DMS153 treated with DMSO at 0.1 percent for 48 hours (cell line): ENCODE results near the gene SFT2D3.
A peak's percentile ranks its signal among the peaks of the same experiment; 100 is the strongest.

Experiments used
- DNase-seq: peaks from one replicate; lab custom pipeline; 2025; ENCODE audit not compliant: unreplicated experiment; lab: John Stamatoyannopoulos, UW

Gene SFT2D3, protein sequence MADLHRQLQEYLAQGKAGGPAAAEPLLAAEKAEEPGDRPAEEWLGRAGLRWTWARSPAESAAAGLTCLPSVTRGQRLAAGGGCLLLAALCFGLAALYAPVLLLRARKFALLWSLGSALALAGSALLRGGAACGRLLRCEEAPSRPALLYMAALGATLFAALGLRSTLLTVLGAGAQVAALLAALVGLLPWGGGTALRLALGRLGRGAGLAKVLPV

DNA sequence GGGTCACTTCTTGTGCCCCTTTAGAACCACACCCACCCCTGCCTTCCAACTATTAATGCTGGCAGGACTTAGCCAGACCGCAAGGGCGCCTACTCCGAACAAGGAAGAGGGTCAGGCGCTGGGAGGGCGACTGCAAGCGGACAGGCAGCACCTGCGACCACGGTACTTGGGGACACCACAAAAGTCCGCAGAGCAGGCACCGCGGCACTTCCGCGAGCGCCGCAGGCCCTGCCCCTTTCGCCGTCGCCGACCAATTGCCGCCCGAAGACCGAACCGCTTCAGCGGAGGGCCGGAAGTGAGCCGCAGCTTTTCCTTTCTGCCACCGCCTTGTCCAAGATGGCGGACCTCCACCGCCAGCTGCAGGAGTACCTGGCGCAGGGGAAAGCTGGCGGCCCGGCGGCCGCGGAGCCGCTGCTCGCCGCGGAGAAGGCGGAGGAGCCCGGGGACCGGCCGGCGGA, at the start of gene SFT2D3:
TSS of gene SFT2D3 (plus strand) at position 305 of the 458 bp plus-strand sequence. CDS start at position 337, 32 bp downstream.
- peak; percentile 87 for DNase-seq

DNA sequence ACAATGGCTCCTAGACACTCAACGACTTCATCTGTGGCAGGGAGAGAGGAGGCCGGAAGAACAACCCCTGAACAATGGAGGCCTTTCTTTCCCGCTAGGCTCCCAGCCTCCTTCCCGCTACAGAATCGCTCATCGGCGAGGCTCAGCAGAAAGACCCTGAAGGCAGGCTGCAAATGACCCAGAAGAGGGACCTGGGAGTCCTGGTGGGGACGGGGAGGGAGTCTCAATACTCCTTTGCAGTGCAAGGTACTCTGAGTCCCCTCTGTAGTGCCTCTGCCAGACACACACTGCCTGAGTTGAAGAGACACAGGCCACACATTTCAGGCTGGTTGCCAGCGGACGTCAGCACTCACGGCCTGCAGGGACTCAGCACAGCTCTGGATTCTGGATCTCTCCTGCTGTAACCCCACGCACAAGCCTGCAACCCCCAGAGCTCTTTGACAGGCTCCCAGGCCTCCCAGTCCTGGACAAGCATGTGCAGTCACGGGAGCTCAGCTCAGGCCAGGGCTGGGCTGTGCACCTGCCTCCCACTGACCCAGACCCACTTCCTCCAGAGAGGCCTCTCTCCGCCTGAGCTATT, 49.2 kb upstream of the SFT2D3 start:
- no peak for DNase-seq

- DNase-seq = no peak
Measured at GRCh38 chr2:127652786-127653357, 48.4 kb upstream of the SFT2D3 start.

DNA sequence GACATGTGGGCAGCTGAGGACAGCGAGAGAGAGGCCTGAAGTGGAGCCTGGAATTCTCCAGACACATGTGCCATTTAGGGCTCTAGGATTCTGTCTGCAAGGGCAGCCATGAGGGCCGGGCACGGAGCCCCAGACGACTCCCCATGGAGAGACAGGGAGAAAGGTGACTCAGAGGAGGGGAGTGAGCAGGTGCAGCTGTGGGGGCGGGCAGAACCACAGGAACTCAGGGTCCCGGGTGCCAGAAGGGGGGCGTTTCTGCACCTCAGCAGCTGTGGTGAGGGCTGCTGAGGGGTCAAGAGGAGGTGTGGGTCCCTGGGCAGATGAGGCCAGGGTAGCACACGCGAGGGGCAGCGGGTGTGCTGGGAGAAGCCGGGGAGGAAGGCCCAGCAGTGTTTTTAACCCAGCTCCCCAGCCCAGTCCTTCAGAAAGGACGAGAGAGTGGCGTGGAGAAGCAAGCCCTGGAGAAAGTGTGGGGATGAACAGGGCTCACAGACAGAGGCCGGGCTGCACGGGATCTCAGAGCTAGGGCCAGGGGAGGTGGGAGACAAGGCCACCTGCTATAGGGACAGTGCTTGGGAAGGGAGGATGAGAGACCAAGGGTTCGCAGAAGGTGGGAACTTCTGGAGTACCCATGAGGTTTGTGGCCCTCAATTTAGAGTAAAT, 47.7 kb upstream of the SFT2D3 start:
- no peak for DNase-seq

- DNase-seq = no peak
Measured at GRCh38 chr2:127654084-127654837, 47.0 kb upstream of the SFT2D3 start.

- no peak for DNase-seq
Measured at GRCh38 chr2:127654838-127655175, 46.5 kb upstream of the SFT2D3 start.

GRCh38 chr2:127655209-127656073, 45.9 kb upstream of the SFT2D3 start:
- no peak for DNase-seq

DNA sequence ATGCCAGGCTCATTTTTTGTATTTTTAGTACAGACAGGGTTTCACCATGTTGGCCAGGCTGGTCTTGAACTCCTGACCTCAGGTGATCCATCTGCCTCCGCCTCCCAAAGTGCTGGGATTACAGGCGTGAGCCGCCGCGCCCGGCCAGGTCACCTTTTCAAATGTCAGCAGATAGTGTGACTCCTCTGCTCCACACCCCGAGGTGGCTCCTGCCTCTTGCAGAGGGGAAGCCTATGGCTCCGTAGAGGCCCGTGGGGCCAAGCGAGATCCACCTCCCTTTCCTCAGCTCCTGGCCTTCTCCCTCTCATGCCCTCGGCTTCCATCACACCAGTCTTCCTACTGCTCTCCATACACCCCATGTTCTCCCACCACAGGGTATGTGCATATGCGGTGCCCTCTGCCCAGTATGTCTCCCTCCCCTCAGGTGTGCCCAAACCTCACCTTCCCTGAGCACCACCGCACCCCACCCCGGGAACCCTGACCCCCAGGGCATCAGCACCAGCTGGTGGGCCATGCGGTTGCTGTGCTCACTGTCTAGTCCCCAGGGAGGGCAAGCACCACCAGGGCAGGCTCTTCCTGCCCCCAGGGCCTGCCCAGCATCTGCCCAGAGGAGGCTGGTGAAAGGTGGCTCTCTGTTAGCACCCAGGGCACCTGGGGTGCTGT, 44.6 kb upstream of the SFT2D3 start:
- no peak for DNase-seq

GRCh38 chr2:127657232-127657595, 44.1 kb upstream of the SFT2D3 start:
- DNase-seq = no peak

DNA sequence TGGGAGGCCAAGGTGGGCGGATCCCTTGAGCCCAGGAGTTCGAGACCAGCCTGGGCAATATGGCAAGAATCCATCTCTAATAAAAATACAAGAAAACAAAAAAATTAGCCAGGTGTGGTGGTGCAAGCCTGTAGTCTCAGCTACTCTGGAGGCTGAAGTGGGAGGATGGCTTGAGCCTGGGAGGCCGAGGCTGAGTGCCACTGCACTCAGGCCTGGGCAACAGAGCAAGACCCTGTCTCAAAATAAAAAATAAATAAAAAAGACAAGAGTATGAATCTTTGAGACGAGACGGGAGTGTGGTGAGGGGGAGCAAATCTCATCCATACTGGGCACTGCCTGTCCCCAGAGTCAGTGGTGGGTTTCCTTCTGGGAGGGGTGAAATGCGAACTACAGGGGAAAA, 43.2 kb upstream of the SFT2D3 start:
- no peak for DNase-seq

- DNase-seq = no peak
Measured at GRCh38 chr2:127658641-127659407, 42.5 kb upstream of the SFT2D3 start.

DNA sequence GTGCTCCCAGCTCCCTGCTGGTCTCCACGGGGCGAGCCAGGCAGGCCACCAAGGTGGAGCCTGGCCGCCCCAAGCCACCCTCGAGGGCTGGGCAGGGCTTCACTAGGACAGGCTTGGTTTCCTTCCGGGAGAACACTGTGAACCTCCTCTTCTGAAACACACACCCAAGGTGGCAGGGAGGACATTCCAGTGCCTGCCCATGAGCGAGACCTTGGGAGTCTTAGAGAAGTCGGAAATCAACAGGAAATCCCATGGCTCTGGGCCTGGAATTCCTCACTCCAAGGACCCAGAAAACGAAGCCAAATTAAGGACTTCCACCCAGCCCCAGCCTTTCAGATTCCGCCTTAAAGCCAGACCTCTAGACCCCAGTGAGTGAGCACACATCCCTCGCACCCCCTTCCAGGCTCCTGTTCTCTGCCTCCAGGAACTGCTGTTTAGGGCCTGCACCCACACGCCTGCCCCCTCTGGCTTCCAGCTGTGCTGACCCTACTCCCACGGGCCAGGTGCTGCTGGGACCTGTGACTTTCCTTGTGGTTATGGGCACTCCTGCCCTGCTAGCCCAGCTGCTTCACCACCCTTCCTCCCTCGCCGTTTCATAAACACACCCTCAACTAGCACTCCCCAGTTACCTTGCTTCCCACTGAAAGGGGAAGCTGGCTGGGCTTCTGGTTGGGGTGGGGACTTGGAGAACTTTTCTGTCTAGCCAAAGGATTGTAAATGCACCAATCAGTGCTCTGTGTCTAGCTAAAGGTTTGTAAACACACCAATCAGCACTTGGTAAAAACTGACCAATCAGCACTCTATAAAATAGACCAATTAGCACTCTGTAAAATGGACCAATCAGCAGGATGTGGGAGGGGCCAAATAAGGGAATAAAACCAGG, 41.6 kb upstream of the SFT2D3 start:
- DNase-seq = no peak

- DNase-seq = no peak
Measured at GRCh38 chr2:127660291-127660578, 41.1 kb upstream of the SFT2D3 start.

DNA sequence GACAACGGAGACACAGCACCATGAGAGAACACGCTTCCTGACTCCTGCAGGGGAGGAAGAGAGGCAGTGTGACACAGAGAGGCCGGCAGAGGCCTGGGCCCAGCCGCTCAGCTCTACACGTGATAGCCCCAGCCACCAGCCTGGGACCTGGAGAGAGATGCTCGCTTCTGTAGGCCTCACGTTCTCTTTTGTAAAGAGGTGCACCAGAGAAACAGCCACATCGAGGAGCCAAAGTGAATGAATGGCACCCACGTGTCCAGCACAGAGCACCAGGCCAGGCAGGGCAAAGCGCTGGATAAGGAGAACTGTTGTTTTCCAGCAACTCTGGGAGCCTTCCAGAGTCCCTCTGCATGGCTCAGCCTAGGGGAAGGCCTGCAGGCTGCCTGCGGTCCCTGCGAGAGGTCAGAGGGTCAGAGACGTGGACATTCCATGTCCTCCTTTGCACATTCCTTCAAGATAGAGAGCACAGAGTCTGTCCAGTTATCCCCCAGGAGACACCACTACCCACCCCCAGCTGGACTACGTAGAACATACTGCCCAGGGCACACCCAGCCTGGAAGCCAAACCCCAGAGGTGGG, 40.1 kb upstream of the SFT2D3 start:
- DNase-seq = no peak

GRCh38 chr2:127661949-127662510, 39.3 kb upstream of the SFT2D3 start:
- no peak for DNase-seq

DNA sequence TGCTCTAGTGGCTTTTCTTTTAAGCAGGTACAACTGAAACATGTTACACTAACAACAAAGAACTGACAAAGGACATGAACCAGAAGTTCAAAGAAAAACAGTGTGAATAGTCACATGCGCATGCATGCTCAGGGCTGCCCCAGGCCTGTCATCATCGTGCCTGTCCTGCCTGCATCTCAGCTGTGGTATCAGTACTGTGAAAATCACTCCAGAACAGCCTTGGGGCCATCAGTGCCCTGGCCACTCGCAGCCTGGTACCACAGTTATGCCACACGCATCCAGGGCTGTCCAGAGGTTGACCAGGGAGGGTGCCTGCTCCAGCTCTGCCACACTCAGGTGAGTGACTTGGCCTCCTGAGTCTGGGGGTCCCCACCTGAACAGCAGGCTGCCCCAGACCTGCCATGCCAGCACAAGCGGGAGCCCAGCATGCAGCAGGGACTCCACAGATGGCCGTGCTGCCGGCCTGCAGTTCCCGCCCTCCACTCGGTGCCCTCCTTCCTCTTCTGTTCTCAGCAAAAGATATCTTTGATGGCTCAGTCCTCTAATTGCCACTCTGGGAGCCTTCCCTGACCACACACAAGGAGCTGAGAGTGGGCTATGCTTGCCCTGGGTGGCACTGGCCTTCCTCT, 38.2 kb upstream of the SFT2D3 start:
- DNase-seq = no peak

DNA sequence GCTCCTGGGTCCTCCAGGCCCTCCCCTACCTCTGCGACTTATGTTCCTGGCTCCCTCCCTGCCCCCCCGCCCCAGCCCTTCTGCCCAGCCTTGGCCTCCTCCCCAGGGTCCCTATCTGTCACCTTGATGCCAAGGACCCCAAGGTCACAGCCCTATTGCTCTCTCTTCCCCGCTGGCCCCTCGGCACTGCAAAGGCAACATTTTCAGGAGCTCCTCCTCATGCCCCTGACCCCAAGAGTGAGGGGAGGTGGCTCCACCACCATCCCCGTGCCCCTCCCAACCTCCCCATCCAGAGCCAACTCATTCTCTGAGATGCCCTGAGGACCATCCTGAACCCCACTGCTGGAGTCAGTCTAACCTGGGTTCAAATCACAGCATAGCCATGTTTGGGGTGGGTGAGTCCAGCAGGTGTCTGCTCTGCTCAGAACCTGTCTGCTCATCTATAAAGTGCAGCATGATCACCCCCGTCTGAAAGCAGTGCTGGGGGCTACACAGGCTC, 37.7 kb upstream of the SFT2D3 start:
- DNase-seq = no peak
